DMS114 treated with DMSO at 0.1 percent for 48 hours (cell line): ENCODE measurements around the gene CPTP.
"Not testable (repeated sequence)": the region's sequence is repeated elsewhere in the genome, so short reads cannot be mapped to it uniquely, and the experiment has no call there.

Source experiments
- DNase-seq: peaks from one replicate; lab custom pipeline; 2025; ENCODE audit not compliant: unreplicated experiment; lab: John Stamatoyannopoulos, UW

Gene CPTP

GRCh38 chr1:1305300-1306069, 19.1 kb upstream of the CPTP start:
- no peak for DNase-seq

DNA sequence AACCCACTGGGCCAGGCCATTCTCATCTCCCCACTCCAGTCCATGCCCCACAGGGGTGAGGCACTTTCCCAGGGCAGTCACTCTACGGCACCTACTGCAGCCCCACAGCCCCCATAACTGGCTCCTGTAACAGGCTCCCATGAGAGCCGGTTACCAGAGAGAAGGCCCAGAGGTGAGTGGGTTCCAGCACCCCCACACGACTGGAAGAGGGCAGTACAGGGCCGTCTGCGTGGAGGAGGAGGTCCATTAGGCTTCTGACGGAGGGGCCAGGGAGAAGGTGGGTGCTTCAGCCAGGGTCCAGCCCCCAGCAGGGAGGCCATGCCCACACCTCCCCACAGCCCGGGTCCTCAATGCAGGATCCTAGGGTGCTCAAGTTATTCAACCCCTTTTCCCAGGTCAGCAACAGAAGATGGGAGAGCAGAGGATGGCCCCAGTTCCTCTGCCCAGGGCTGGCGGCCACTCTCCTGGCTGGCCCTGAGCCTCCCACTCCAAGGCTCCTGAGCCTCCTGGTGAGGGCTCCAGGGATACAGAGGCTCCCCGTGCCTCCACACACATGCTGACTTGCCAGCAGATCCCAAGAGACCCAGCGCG, 18.4 kb upstream of the CPTP start:
- DNase-seq = no peak

GRCh38 chr1:1306661-1307260, 17.8 kb upstream of the CPTP start:
- no peak for DNase-seq

DNA sequence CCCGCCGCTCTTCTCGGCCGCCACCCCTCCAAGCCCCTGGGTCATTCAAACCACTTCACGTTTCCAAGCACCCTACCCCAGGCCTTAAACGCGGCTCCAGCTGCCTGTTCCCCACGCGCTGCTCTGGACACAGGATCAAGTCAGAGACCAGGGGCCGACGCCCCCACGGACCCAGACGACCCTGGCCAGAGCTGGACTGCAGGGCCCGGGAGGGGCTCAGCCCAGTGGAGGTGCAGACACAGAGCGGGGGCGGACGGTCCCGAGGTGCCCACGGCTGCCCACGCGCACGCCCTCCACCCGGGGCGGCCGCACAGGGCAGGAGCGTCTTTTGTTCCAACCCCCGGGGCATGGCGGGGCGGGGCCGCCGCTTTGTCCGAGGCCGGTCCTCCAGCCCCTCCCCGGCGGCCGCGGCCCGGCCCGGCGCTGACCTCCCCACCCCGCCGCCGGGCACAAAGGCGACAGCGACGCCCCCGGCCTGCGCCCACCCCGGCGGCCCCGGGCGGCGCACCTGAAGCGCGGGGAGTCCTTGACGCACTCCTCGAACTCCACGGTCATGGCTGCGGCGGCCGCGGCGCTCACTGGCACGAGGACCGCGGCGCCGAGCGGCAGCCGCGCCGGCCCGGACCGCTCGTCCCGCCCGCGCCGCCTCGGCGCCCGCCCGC, 17.2 kb upstream of the CPTP start:
- no peak for DNase-seq

DNA sequence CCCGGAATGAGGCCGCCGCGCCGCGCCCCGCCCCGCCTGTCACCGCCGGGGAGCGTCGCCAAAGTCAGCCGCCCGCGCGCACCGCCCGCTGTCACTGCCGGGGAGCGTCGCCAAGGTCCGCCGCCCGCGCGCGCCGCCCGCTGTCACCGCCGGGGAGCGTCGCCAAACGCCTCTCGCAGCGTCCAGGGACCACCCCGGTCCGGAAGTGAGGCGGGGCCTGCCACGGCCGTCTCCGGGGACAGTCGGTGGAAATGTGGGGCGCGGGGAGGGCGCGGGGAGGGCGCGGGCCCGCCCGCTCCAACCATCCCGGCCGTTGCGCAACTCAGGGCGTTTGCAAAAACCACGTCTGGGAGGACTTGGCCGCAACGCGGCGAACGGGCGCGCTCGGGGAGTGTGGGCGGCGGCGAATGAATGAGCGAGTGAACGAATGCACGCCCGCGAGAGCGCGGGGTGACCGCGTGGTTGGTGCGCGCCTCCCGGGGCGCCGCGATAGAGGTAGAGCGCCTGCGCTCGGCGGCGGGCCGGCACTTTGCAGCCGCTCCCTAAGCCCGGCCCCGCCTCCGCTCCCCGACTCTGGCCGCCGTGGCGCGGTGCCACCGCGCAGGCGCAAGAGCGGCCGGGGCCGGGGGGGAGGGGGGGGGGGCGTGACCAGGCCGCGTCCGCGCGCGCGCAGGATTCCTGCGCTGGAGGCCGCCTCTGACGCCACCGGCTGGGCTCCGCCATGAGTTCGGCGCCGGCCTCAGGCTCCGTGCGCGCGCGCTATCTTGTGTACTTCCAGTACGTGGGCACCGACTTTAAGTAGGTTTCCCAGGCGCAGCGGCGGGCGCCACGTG, 16.5 kb upstream of the CPTP start, which contains the start of the genes ACAP3 and PUSL1:
TSS of gene ACAP3 (minus strand) at position 8 of the 833 bp plus-strand sequence. CDS start 115 bp downstream, outside the sequence.
TSS of gene PUSL1 (plus strand) at position 675 of the 833 bp plus-strand sequence. CDS start at position 722, 47 bp downstream.
- peak; percentile 76 for DNase-seq

GRCh38 chr1:1308756-1309250, 15.8 kb upstream of the CPTP start:
- no peak for DNase-seq

GRCh38 chr1:1309251-1310108, 15.1 kb upstream of the CPTP start:
- DNase-seq = no peak

DNA sequence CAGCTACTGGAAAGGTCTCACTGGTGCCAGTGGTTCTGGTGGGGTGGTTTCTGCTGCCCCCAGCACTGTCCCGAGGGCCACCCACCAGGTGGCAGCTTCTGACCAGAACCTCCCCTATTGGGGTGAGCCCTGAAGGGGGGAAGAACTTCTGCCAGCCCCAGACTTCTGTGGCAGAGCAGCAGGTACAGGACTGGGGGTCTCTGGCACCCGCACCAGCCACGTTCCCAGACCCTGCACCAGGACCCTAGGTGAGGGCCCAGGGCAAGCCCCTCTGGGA, 14.6 kb upstream of the CPTP start:
- no peak for DNase-seq

DNA sequence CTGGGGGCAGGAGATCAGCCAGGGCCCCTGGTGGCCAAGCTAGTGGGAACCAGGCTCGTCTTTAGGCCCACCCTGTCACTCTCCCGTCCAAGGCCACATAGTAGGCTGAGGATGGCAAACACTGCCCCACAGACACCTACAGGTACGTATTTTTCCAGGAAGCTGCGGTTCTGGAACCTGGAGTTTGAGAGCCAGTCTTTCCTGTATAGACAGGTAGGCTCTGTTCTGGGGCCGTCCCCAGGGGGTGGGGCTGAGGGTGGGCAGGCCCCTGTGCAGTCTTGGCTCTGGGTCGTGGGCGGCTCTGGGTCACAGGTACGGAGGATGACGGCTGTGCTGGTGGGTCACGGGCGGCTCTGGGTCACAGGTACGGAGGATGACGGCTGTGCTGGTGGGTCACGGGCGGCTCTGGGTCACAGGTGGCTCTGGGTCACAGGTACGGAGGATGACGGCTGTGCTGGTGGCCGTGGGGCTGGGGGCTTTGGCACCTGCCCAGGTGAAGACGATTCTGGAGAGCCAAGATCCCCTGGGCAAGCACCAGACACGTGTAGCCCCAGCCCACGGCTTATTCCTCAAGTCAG, 14.0 kb upstream of the CPTP start:
- no peak for DNase-seq

DNA sequence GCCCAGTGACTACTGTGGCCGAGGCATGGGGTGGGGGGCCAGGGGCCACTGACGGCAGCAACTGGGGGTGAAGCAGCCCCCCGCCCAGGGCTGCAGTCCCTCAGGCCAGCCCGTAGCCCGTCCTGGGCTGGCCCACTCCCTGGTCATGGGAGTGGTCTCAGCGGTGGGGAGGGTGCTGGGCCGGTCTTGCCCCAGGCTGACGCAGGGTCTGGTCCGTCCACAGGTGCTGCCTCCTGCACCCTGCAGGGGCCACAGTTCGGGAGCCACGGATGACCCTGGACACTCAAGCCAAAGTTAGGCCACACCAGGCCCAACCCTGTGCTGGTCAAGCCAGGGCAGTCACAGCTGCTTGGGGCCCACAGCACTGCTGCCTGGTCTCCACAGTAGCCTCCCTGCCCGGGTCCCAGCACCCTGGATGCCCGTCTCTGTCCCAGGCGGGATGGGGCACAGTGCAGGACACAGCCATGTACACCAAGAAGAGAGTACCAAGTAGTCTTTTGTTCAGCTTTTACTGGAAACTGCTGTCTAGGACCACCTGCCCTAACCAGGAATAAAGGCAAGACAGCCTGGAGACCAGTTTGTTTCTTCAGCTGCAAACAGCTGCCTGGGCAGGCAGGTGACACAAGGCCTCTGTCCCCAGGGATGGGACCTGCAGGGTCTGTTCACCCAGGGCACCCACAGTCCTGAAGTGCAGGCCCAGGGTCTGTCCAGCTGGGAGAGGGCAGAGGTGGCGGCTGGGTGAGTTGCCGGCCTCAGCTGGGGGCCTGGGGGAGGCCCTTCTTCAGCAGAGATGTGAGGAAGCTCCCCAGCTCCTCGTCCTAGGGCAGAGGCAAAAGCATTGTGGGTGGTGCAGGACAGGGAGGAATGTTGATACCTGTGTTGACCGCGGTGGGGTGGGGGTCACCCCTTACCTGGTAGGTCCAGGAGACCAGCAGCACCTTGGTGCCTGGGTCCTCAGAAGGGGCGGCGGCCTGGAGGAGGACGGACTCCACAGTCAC, 13.2 kb upstream of the CPTP start:
- DNase-seq = no peak

GRCh38 chr1:1312450-1313314, 11.9 kb upstream of the CPTP start:
- DNase-seq = no peak

- DNase-seq = no peak
Measured at GRCh38 chr1:1313500-1314236, 10.9 kb upstream of the CPTP start.

GRCh38 chr1:1314237-1314586, 10.4 kb upstream of the CPTP start:
- DNase-seq = no peak

DNA sequence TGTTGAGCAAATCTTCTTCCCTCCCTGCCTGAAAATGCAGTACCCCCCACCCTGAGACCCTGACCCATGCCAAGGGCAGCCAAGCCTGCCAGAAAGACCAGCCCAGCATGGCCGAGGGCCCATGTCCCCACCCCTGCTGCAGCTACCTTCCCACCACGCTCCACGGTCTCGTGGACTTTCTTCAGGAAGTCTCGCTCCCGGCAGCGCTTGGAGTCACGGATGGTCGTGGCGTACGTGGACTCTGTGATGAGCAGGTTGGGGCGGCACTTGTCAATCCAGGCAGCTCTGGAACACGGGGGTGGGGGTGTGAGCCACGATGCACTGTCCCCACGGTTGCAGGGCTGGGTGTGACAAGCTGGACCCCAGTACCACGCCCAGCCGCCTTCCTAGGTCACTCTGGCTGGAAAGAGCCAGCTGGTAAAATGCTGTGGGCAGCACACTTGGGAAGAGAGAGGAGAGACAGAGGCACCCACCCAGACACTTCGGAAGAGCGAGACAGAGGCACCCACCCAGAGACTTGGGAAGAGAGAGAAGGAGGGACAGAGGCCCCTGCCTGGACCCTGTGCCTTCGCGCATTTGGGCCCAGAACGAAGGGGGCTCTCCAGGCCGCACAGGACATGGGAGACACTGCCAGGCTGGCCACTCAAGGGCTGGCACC, 9.8 kb upstream of the CPTP start:
- no peak for DNase-seq

- DNase-seq = no peak
Measured at GRCh38 chr1:1315435-1315954, 9.1 kb upstream of the CPTP start.

DNA sequence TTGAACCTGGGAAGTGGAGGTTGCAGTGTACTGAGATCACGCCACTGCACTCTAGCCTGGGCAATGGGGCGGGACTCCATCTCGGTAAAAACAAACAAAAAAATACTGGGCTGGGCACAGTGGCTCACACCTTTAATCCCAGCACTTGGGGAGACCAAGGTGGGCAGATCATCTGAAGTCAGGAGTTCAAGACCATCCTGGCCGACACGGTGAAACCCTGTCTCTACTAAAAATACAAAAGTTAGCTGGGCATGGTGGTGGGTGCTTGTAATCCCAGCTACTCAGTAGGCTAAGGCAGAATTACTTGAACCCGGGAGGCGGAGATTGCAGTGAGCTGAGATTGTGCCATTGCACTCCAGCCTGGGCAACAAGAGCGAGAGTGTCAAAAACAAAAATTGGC, 8.4 kb upstream of the CPTP start:
- DNase-seq = not testable (repeated sequence)
